Large intestine (tissue), 3 donors: ENCODE results near the gene THUMPD2. TPM values are rescaled to one million over a fixed set of nuclear protein-coding genes. Genes with fewer than 3 reads are reported as not detected.

Experiments used
- DNase-seq, 2 donors: peaks; one replicate each; pipeline versions ENCODE4 v3.0.0 to v3.0.0-alpha.2; 2013
- H3K27ac ChIP-seq: one replicate; pipeline ENCODE4 v1.5.1; 2013; ENCODE audit warnings: low read length
- H3K27me3 ChIP-seq: 2 replicates; pipeline ENCODE4 v1.6.1; 2013; ENCODE audit warnings: low read length; ENCODE audit not compliant: control insufficient read depth, insufficient read depth
- H3K36me3 ChIP-seq: 2 replicates; pipeline ENCODE4 v1.6.1; 2013; ENCODE audit warnings: low read length; ENCODE audit not compliant: control insufficient read depth, insufficient read depth
- H3K4me1 ChIP-seq: one replicate; pipeline ENCODE4 v1.6.1; 2013; ENCODE audit warnings: low read length; ENCODE audit not compliant: control insufficient read depth, insufficient read depth
- H3K4me3 ChIP-seq: one replicate; pipeline ENCODE4 v1.5.1; 2013; ENCODE audit warnings: low read length
- H3K9me3 ChIP-seq: one replicate; pipeline ENCODE4 v1.6.1; 2013; ENCODE audit warnings: mild to moderate bottlenecking, low read depth, low read length, moderate library complexity; ENCODE audit not compliant: control insufficient read depth
- WGBS: methylation state at CpG from one replicate; pipeline ENCODE4 v1.1.5; 2013; ENCODE audit warnings: low lambda C conversion rate; ENCODE audit not compliant: insufficient coverage; 5-methylcytosine and 5-hydroxymethylcytosine counted together
- polyA plus RNA-seq: library from polyadenylated mRNA; unstranded; fragments of 120-200 nt; gene quantifications from one replicate; pipeline ENCODE4 v1.2.1, GENCODE V29; 2013

THUMPD2 gene
- polyA plus RNA-seq, 1 donor = 25.3 TPM

DNA sequence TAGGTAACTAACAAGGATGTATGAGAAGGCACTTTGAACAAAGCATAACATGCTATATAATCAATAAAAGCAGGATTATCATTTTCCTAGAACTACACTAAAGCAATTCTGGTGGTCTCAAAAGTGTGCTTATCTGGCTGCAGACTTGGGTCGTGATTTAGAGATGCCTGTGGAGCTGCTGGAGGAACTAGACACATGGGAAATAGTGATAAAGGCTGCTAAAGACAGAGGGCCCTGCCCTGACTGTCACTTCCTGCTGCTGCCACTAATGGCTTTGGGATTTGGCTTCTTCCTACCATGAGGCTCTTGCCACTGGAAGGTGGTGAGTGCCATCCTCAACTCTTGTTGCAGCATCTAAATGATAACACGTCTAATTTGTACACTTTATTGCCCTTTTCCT is 90.9 kb downstream of the THUMPD2 start:
- Histone ChIP-seq H3K4me1 (no peaks in the 10 kb centered on the region), H3K27me3 (no peaks in the 10 kb centered on the region), H3K27ac (no peak overlapping the region), H3K9me3 (no peaks in the 10 kb centered on the region), H3K4me3 (no peak overlapping the region), H3K36me3 (no peaks in the 10 kb centered on the region)
- no CpG with 5 or more reads among the region's 2 CpGs for WGBS
- no peak for DNase-seq

DNA sequence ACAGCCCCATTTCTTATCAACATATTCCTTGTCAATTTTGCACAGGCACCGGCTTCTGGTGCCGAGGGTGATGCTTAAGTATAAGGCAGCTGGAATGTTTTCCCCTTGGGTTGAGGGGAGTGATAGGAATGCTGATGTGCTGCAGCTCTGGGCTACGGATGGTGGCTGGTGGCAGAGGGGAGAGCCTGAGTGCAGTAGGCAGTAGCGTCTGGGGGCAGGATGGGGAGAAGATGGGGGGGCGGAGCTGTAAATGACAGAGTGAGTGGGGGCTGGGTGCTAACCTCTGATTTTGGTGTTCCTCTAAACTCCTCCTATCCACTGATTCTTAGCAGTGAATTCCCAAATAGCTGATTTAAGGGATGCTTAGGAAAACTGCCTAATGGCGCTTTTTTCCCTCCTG is 92.6 kb downstream of the THUMPD2 start:
- Histone ChIP-seq H3K27ac (no peak overlapping the region), H3K27me3 (no peaks in the 10 kb centered on the region), H3K4me1 (no peaks in the 10 kb centered on the region), H3K36me3 (no peaks in the 10 kb centered on the region), H3K4me3 (no peak overlapping the region), H3K9me3 (no peaks in the 10 kb centered on the region)
- DNase-seq = no peak
- WGBS = no CpG with 5 or more reads among the region's 6 CpGs

Other genes with a start within 250 kb of the THUMPD2 start
- 7.3 TPM for gene TMEM178A, start 113.3 kb downstream of the THUMPD2 start, polyA plus RNA-seq